ENCODE measurements around the gene FANCI.
A peak's percentile ranks its signal among the peaks of the same experiment; 100 is the strongest.

FANCI gene

DNA sequence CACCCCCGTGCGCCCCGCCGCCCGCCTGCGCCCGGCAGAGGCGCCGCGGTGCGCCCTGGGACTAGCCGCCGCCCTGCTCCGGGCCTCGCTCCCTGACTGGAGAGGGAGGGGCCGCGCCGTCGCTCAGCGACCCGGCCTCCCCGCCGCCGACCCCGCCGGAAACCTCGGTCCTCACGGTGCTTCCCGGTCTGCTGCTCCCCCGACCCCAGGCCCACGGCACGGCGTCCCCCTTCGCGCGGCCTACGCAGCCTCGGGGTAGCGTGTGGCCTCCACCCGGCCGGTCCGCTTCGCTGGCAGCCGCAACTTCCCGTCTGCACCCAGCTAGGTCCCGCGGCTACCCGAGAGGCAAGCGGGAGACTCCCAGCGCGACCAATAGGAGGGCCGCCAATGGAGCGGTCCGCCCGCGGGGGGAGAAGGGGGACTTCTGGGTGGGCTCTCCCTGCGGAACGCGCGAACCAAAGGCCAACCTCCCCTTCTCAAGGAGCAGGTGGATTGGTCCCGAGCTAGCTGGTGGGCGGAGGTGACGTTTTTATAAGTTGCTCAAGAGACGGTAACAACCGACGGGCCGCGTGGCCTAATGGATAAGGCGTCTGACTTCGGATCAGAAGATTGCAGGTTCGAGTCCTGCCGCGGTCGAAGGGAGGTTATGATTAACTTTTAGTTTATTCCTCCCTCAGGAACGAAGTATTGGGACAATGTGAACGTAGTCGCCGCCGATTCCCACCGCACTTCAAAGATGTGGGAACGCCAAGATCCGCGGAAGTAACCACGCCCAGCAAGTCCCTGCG, 90.9 kb downstream of the FANCI start, which contains the start of gene POLG:
POLG (minus strand) TSS at position 315 of the 788 bp plus-strand sequence. CDS start 1,070 bp downstream, outside the sequence.
- DNase-seq: peak; percentile 99 to 100

DNA sequence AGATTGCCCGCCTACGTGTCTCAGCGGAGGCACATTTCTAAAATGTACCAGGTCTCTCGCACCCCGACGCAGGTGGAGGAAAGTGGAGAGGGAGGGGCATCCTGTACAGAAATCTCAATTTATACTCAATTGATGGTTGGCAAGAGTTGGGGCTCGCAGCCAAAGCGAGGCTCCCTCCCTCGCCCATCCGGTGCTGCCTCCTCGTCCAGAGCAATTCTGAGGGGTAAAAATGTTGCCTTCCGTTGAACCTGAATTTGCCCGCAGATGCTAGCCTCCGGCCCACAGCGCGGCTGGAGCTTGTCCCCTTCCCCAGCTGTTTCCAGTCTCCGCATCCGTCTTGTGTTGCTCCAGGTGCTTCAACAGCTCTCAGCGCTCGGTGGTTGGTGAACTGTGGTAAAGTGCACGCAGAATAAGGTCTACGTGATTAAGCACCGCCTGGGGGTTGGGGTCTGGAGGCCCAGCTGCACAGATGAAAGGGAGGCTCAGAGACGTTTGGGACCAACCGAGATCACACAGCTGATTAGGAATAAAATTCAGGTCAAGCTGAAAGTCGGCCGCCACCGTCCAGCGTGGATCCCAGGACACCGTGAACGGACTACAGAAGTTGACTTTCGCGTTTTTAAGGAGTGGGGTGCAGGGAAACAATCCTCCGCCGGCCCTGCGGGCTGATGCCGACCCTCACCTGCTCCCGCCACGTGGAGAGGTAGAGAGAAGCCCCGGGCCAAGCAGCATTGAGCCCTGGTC, 91.7 kb downstream of the FANCI start:
- no peak for DNase-seq

DNA sequence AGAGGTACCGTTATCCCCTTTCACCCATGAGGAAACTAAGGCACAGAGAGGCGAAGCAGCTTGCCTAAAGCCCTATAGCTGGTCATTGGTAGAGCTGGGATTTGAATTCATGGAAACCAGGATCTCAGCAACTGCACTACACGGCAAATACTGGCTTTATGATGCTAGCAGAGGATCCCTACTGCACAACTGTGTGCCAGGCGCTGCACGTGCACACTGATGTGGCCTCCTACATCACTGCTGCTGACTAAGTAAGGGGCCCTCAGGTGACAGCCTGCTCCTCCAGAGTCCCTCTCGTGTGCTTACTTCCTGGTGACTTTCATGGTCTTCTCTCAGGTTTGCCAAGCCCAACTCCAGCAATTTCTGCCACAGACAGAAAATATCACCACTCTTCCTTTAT, 94.3 kb downstream of the FANCI start:
- DNase-seq: no peak

DNA sequence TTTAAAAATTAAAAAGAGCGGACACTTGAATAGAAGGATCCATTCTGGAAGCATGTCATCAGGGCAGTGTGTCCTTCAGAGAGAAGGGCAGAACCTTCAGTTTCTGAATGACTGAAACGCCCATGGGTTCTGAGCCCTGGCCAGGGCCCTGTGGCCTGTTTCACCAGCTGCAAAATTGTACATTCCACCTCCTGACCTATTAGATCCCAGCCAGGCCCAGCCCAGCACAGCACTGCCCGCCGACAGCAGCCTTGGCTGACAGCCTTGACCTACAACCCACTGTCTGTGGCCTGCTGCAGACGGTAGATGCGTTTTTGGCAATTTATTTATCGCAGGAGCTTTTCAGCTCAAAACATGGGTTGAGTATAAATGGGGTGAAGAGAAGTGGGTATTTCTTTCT, 96.8 kb downstream of the FANCI start:
- DNase-seq: no peak

DNA sequence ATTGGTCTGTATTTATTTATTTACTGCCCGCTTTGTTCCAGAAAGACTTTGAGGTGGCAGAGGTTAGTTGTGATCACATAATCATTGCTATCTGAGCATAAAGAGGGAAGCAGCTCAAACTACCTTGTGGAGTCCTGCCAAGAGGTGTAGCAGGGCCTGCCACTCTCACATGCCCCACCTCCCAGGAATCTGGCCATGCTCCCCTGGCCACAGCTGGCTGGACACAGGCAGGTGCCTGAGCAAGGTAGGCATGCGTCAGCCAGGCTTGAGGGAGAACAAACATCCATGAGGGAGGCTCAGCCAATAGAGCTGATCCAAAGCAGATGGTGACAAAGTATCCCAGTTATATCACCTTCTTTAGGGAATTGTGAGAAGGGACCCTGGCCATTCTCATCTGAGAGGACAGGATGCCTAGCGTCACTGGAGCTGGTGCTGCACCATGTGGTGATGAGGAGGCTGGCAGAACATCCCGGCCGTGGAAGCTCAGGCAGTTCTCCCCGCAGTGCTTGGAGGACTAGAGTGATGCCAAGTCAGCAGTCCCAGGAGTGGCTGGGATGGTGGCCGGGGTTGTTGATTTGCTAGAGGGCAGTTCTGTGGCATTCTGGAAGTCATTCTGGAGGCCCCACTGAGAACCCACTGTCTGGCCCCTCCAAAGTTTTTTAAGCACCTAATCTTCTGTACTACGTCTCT, 97.7 kb downstream of the FANCI start:
- no peak for DNase-seq

DNA sequence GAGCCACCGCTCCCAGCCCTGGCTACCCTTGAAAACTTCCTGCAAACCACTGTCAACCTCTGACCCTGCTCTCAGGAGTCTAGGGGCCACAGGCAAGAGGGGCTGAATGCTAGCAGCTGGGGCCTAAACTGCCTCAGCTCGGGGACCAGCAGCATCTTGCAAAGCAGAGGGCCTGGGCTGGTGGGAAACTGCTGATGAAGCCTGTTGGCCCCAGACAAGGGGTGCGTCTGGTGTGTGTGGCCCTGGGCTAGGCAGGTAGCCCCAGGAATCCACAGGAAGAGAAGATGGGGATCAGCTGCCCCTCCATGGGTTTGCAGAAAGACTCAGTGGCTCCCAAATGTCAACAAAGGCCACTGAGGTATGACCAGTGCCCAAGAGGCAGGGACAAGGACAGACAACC, 99.1 kb downstream of the FANCI start:
- no peak for DNase-seq

DNA sequence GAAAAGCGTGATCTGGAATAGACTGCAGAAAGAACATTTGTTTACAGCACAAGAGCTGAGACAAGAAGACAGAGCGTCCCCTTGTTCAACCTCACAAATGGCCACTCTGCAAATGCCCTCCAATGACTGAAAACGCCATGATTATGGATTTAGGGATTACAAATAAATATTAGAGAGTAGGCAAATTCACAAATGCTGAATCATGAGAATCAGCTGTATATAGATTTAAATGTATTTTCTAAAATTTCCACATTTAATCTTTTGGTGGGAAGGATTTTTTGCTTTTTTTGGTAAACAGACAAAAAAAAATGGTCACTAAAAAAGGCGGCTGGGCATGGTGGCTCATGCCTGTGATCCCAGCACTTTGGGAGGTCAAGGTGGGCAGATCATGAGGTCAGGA, 101.5 kb downstream of the FANCI start:
- DNase-seq: no peak

DNA sequence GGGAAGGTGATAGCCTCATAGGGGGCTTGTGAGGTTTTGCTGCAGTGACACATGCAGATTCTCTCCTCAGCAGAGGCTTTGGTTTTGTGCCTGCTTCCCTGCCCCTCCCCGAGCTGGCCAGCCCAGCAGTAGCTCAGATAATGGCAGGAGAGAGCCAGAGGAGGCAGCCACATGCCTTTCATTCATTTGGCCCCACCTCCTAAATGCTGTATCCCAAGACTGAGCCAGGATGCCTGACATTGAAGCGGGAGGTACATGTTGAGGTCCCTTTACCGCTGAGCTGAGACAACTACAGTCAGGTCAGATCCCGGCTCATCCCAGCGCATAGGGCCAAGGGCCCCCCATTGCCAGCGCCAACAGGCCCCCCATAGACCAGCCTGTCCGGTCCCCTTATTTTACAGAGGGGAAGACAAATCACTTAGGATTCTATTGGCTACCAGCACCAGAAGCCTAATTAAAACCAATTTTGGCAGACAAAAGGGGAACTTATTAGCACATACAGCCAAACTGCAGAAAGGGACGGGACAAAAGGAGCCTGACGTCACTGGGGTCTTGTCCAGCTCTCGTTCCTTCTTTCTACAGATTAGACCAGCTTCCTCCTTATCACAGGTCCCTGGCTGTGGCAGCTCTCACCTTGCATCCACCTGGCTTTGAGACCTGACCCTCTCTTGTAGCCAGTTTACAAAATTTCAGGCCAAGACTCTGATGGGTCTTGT, 102.9 kb downstream of the FANCI start:
- DNase-seq: no peak

DNA sequence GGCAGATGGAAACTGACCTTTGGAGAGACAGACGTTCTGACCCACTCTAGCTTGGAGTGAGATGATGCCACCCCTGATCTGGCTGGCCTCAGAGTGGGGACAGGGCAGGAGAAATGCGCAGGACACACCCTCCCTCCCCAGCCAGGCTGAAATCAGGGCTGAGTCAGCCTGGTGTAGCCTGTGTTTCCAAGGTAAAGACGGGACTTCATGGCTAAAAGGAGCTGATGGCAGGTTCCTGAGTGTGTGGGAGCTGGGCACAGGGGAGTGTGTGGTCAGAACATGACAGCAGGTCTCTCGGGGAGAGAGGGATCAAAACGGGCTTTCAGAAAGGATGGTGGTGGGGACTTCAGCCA, 105.4 kb downstream of the FANCI start:
- no peak for DNase-seq

DNA sequence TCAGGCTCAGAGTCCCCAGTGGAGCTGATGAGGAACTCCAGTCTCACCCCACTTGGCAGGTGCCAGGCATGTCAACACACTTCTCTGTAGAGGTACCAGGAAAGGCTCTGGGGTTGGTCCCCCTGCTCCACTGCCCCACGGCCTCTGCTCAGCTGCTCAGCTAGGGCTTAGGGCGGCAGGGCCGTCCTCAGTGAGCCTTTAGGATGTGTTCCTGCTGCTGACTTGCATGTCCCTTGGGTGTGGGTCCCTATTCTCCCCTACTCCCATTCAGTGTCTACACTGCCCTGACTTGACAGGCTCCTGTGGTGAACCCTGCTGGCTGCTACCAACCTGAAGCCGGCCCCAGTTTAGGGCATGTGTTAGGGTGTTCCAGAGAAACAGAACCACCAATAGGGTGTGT, 108.7 kb downstream of the FANCI start:
- no peak for DNase-seq

DNA sequence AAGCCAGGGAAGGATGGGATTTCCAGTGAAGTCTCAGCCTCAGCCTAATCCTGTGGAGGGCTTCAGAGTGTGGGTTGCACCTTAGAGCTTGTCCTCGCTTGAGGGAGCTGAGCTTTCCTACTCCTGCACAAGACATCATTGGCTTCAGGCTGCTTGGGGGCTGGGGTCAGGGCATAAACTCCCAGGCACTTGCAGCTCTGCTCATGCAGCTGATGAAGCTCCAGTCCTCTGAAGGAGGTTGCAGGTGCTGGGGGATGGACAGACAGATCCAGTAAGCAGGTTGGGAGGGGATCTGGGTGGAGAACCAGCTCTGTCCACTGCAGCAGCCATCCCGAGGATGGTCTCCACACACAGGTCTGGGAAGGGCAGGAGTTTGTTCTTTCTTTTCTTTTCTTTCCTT, 110.2 kb downstream of the FANCI start:
- no peak for DNase-seq

DNA sequence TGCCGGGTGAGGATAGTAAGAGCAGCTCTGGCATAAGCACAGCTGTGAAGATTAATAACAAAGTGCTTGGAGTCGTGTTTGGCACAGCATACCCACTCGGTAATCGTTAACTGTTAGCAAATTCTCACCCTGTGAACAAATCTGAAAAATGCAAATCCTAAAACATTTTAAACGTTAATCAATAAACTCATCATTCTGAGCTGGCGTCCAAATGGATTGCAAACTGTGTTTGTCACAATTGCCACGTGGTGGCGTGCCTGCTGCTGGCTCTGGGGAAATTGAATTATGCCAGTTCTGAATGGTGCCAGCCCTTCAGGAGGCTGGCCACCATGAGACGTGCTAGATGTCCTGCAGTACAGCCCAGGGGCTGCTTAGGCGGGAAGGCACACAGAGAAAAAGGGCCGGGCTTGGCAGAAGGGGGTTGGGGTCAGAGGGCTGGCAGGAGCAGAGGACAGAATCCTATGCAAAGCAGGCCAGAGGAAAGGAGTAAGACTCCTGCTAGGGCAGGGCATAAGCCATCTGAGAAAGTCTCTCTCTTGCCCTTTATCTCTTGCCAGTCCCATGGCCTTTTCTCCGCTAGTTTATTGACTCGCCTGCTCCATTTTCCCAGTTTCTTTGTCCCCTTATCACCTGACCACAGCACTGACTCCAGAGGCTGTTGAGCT, 113.0 kb downstream of the FANCI start:
- DNase-seq: peak in 1 of 2 experiments; percentile 45

DNA sequence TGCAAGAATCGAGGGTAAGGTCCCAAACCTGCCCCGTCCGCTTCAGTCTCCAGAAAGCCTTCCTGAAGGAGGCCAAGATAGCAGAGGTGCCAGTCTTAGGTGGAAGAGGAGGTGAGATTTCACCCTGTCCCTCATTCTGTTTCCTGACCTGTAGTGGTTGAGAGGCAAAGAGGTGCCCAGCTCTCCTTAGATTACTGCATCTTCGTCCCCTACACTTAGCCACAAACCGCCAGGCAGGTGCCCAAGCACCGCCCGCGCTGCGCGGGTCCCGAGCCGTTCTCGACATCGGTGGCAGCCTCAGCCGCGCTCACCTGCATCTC, 114.6 kb downstream of the FANCI start:
- no peak for DNase-seq

DNA sequence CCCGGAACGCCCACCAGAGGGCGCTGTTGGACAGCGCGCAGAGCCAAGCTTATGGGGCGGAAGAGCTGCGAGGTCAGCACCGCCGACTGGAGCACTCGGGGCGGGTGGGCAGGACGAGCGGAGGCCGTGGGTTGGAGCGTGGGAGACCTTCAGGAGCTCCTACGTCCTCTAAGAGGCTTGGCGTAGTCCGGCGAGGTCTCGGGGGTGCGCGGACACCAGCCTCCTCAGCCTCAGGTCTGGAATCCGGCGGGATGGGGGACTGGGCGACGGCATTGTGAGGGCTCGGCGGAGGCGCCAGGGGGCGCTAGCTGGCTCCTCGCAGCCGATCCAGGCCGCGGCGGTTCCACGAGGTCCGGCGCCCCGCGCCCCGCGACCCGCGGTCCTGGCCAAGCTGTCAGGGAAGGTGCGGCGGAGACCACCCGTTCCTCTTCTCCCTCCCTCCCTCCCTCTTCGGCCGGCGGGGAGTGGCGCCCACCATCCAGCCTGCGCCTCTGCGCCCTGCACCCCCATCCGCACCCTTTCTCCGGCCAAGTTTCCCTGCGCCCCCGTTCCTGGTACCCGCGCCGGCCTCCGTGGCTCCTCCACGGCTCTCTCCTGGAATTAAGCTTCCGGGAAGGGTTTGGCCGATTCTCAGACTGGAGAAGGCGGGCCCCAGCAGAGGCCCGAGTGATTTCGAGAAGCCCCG, 115.1 kb downstream of the FANCI start:
- DNase-seq: peak; percentile 29 to 86

DNA sequence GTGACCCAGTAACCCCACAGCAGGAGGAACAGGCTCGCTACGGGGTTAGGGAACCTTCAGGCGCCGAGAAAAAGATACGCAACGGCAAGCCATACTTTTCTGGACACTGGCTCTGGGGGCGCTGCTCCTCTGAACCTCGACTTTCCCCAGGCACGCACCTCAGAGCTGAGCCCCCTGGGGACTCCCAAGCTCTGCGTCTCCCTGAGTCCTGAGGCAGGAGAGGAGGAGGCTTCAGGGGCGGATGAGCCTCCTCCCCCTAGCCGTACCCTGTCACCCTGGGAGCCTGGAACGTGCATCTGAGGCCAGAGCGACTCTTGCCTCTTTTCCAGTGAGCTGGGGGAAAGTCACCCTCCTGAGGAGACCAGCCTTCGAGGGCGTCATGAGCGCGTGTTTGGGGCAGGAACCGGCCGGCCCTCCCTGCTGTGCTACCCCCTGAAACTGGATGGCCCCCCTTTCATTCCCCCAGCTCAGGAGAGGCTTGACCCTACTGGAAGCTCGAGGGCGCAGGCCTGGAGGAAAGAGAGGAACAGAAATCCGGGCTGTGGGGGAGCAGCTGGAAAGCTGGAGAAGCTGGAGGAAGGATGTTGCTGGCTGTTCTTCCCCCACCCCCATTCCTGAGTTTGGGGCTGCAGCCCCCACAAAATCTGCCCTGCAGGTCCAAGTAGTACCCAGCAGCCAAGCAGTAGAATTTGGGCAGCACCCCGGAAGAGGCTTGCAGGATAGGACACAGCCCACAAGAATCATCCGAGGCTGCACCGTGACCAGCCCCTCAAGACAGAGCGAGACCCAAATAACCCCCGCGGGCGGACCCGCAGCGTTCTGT, 115.9 kb downstream of the FANCI start:
- no peak for DNase-seq

DNA sequence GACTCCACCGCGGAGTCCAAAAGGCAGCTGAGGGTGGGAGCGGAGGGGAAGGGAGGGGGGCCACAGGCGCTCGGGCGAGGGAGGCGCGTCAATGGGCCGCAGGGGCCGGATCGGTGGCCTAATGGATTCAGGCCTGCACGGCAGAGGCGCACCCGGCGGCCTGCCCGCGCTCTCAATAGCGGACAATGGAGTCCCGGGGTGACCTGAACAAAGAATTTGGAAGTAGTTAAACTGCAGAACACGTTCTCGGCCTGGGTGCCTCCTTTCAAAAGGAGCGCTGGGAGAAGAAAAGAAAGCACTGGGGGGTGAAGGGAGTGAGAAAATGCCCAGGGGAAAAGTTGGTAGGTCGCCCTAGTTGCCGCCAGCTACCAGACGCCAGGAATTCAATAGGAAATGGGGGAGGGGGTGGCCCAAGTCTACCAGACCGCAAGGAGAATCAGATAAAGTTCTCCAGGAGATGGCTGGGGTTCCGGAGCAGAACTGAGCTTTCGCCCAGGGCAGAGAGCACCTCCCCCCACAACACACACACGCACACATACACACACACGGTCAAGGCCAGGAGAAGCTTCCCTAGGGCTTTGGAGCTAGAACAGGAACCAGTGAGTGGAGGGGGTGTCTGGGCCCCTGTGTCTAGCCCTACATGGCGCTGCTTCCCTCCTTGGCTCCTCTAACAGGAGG, 116.7 kb downstream of the FANCI start:
- no peak for DNase-seq

DNA sequence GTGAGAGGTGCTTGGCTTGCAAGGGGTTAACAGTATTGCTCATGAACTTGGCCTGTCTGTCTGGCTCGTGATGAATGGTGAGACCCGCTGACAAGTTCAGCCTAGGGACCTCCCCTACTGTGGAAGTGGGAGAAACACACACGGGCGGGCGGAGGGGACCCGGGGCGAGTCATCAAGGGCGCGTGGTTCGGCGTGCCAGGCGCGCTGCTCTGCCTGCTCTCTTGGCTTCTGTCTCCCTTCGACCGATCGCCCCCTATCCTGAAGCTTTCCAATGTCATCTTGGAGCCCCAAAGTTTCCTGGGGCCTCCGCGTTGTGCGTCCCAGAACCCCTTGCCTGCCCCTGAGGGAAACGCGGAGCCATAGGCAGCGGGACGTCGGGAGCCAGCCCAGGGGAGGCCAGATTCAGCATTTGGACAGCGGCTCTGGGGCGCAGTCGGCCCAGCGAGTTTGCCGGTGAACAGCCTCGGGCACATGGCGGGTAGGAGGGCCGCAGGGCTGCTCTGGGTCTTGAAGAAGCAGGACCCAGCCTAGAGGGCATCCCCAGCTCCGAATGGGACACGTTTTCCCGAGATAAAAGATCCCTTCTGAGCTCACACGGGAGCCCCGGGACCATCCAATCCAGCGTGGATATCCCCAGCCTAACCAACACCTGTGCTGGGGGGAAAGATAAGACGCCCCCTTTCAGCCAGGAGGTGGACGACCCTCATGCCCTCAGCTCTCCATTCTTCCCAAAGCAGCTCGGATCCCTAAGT, 117.8 kb downstream of the FANCI start:
- peak; percentile 37 to 48 for DNase-seq

DNA sequence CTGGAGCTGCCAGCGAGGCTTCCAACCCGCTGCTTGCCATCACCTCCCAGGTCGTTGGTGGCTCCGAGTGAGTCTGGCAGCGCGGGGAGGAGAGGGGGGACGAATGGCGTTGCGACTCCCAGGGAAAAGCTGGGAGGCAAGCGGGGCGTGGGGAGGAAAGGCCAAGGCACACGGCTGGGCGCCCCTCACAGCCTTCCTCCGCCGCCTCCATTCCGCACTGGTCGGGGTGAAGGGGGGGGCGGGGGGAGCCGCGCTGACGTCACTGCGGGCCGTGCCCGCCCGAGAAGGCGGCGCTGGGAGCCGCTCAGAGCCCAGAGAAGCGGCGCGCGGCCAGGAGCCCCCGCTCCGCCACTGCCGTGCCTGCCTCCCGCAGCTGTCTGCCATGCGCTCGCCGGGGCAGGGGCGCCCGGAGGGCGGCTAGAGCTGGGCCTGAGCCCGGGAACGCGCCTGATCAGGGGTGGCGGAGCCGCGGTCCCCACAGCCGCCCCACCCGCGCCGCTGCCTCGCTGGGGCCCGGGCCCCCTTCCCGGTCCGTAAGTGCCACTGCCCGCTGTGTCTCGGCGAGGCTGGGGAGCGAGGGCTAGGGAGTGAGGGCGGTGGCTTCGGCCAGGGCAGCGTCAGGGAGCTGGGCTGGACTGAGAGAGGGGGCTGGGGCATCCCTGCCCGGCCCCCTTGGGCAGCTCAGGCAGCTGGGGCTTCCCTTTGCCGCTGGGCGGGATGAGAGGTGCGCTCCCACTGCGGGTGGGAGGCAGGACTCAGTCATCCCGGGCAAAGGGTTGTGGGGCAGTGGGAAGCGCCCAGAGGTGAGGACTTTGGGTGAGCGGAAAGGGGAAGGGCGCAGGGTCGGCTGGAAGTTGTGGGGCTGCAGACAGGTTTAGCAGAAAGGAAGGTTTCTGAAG, 118.7 kb downstream of the FANCI start:
- DNase-seq: peak in 1 of 2 experiments; percentile 13

DNA sequence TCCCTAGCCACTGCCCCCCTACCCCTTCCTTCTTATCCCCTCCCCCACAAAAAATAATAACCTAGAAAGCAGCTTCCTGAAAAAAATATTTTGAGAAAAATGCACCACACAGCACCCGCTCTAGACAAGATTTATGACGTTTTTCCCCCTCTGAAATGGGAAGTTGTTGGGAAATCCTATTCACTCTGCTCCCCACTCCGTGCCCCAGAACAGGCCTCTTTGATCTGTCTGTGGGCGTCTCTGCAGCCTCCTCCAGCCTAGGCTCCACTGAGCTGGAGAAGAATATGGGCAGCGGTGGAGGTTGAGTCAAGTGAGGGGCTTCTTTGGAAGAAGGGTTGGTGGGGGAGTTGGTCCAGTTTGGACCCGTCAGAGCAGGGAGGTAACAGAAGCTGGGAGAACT, 119.4 kb downstream of the FANCI start:
- no peak for DNase-seq

Measured in SW 1271 (cell line).